ENCODE measurements around the gene FAM110C.
"Not testable (repeated sequence)": the region's sequence is repeated elsewhere in the genome, so short reads cannot be mapped to it uniquely, and the experiment has no call there.

FAM110C gene, protein sequence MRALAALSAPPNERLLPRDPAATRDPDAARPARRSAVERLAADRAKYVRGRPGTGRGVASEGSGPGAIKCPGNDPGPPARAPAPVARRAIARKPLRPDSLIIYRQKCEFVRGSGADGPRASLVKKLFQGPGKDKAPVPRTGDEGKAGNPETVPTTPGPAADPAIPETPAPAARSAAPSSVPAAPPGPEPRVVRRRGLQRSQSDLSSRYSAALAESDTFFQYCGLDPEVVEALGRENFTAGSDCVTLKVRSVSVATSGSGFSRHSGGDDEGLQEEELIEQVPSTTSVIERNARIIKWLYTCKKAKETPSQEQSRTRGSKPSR

GRCh38 chr2:46471-47345, at the start of gene FAM110C:
Gene FAM110C, minus strand, starts transcription at chr2:46505. Its CDS starts 120 bp downstream, at chr2:46385.
- DNase-seq, result peak; percentile 40

- no peak for DNase-seq
Observed at GRCh38 chr2:92326-92725, 46.0 kb upstream of the FAM110C start.

GRCh38 chr2:90645-91312, 44.5 kb upstream of the FAM110C start:
- DNase-seq, result no peak

DNA sequence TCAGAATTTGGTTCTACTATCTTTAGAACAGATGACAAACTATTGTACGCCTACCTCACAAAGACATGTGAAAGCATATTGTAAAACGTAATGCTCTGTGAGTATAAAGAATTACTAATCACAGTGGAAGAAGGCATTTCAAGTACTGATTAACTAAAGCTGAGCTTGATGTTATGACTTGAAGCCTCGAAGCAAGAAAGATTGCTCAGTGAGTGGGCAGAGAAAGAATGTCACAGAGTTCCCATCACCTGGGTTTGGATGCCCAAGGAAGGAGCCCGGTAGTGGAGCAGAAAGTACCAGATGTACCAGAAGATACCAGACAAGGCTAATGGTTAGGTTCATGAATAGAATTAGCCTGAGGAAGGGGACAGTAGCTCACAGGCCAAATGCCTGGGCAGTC, 39.5 kb upstream of the FAM110C start:
- no peak for DNase-seq

DNA sequence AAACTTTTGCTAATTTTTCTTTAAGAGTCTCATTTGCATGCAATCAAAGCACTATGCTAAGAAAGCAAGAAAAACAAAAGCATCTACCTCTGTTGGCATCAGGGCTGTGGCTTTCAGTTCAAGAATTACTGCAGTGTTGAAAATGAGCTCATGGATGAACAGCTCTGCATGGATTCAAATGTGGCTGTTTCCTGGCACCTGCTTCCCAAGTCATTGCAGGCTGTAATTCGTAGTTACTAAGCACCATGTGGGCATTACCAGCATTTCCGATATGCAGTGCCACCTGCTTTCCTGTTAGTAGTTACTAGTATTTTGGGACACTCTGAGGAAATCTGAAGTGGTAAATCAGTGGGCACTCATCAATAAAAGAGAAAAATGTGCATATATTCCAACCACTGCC, 37.8 kb upstream of the FAM110C start:
- DNase-seq, result no peak

GRCh38 chr2:80971-81736, 34.8 kb upstream of the FAM110C start:
- DNase-seq, result no peak

GRCh38 chr2:80378-80777, 34.1 kb upstream of the FAM110C start:
- no peak for DNase-seq

- DNase-seq, result no peak
Observed at GRCh38 chr2:71309-72035, 25.2 kb upstream of the FAM110C start.

GRCh38 chr2:69366-70344, 23.4 kb upstream of the FAM110C start:
- no peak for DNase-seq

- DNase-seq, result not testable (repeated sequence)
Observed at GRCh38 chr2:68637-69036, 22.3 kb upstream of the FAM110C start.

- DNase-seq, result no peak
Observed at GRCh38 chr2:66853-67252, 20.5 kb upstream of the FAM110C start.

- no peak for DNase-seq
Observed at GRCh38 chr2:65121-65520, 18.8 kb upstream of the FAM110C start.

DNA sequence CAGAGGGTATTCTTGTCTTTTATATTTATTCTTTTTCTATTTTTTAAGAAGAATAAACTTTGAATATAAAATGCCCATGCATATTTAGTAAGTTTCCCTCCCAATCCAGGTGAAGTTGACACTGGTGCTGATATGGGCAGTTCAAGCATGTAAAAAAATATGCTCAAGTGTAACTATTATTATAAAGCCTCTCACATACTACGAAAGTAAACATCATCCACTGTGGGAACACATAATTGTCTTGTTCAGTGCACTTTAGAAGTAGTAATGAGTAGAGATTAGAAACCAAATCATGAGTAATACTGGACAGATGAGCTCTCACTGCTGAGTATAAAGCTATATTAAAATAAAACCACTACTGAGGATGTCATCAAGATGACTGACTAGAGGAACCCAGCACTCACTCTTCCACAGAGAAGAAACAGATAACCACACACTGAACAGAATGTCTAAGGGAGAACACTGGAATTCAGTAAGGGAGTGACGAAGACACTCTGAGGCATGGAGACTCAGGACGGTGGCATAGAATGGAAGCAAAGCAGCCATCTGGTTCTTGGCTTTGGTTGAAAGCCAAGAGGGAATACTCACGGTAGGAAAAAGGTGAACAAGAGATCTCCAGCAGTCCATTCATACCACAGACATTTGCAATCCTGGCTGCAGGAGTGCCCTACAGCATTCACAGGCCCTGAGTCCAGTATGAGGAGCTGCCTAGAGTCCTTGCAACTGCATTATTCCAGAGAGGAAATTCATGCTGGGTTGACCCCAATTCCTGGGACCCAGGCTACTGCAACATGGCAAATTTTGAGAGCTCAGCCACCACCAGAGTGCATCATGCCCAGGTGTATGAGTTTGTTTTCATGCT, 9.5 kb upstream of the FAM110C start:
- DNase-seq, result no peak

- DNase-seq, result no peak
Observed at GRCh38 chr2:51613-52012, 5.3 kb upstream of the FAM110C start.

DNA sequence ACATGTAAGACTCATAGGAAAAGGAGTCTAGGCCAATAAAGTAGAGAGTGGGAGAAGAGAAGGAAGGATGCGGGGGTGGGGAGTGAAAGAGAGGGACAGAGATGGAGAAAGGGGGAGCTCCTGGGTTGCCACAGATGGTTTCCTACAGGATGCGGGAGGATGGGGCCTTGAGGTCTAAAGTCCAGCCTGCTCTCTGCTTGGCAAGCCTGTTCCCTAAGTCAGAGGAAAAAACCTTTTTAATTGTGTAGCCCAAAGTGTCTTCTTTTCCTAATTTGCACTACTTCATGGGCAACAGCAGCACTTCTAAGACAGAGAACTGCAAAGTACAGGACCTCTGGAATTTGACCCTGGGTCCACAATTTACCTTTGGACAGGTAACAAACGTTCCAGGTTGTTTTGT, 1.4 kb upstream of the FAM110C start:
- DNase-seq, result no peak

GRCh38 chr2:47346-47725, 1.0 kb upstream of the FAM110C start:
- DNase-seq, result no peak

- no peak for DNase-seq
Observed at GRCh38 chr2:46131-46470, 204 bp downstream of the FAM110C start.

DNA sequence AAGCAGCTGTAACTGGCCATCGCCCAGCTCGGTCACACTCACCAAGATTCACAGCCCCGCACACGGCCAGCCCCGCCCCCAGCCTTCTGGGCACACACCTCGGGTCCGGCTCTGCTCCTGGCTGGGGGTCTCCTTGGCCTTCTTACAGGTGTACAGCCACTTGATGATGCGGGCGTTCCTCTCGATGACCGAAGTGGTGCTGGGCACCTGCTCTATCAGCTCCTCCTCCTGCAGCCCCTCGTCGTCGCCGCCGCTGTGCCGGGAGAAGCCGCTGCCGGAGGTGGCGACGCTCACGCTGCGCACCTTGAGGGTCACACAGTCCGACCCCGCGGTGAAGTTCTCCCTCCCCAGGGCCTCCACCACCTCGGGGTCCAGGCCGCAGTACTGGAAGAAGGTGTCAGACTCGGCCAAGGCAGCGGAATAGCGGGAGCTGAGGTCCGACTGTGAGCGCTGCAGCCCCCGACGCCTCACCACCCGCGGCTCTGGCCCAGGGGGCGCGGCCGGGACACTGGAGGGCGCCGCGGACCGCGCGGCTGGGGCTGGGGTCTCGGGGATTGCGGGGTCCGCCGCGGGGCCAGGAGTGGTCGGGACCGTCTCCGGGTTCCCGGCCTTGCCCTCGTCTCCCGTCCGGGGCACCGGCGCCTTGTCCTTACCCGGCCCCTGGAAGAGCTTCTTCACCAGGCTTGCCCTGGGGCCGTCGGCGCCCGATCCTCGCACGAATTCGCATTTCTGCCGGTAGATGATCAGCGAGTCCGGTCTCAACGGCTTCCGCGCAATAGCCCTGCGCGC, 769 bp downstream of the FAM110C start:
- DNase-seq, result no peak

DNA sequence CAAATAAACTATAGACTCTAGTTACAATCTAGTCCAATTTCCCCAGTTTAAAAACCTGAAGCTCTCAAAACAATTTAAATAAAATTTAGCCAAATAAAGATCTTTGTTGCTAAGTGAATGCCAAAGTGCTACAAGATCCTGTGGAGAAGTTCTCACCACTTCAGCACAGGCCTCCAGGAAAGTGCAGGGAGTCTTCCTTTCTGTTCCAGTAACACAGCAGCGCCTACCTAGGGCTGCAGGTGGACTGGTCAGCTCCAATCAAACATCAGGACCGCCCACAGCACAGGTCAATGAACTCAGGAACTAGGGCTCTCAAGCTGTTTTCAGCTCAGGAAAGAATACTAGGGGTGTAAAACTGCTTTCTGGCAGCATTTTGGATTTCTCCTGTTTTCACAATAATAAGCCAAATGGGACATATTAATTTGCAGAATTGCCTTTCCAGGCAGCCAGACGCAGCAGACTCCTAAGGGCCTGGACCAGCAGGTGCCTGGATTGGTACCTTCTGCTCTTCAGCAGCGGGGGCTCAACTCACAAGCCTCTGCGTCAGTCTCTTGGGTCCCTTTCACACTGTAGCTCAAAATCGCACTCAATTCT, 1.5 kb downstream of the FAM110C start:
- no peak for DNase-seq
